RWPE2 (cell line): ENCODE measurements around the gene HIF1AN.

Source experiments
- ATAC-seq: fragments of 200-7000 bp; cut with Tn5 transposase; 3 replicates; pipeline ENCODE4 v1.9.1; 2021; ENCODE audit warnings: low read depth
- DNase-seq: peaks from one replicate; pipeline ENCODE4 v3.0.0-alpha.2; 2020; ENCODE audit warnings: low spot score
- H3K27ac ChIP-seq: fragments of 450-650 bp; 2 replicates; pipeline ENCODE4 v1.5.1; 2017; ENCODE audit warnings: mild to moderate bottlenecking; ENCODE audit not compliant: poor library complexity, severe bottlenecking
- H3K27me3 ChIP-seq: fragments of 250-450 bp; sonication (Bioruptor Pico); 2 replicates; pipeline ENCODE4 v1.5.1; 2021; ENCODE audit warnings: mild to moderate bottlenecking, moderate library complexity; ENCODE audit not compliant: insufficient read depth, poor library complexity, severe bottlenecking
- H3K36me3 ChIP-seq: fragments of 250-450 bp; sonication (Bioruptor Pico); 2 replicates; pipeline ENCODE4 v1.5.1; 2020; ENCODE audit warnings: low read depth, mild to moderate bottlenecking, moderate library complexity
- H3K4me1 ChIP-seq: fragments of 250-450 bp; sonication (Bioruptor Pico); 2 replicates; pipeline ENCODE4 v1.5.1; 2021; ENCODE audit warnings: mild to moderate bottlenecking, moderate library complexity; ENCODE audit not compliant: insufficient read depth, poor library complexity, severe bottlenecking
- H3K4me3 ChIP-seq: fragments of 250-450 bp; sonication (Bioruptor Pico); 2 replicates; pipeline ENCODE4 v1.5.1; 2021; ENCODE audit warnings: mild to moderate bottlenecking, moderate library complexity; ENCODE audit not compliant: severe bottlenecking
- H3K9me3 ChIP-seq: fragments of 250-450 bp; sonication (Bioruptor Pico); 2 replicates; pipeline ENCODE4 v1.5.1; 2021; ENCODE audit warnings: mild to moderate bottlenecking, moderate library complexity; ENCODE audit not compliant: severe bottlenecking
- CTCF ChIP-seq: fragments of 450-650 bp; IDR thresholded peaks from one replicate; pipeline ENCODE4 v1.5.1; 2017; ENCODE audit warnings: mild to moderate bottlenecking, moderate library complexity; ENCODE audit not compliant: poor library complexity, severe bottlenecking

HIF1AN gene

GRCh38 chr10:100529475-100530298 is 6.1 kb upstream of the HIF1AN start, which contains the start of gene NDUFB8:
NDUFB8 (minus strand) TSS chr10:100529871; CDS start chr10:100529851, 20 bp downstream.
- peak within 1 kb of the TSS; percentile 35 for H3K27ac ChIP-seq
- no peaks in the 10 kb centered on the region for H3K9me3 ChIP-seq
- peak; percentile 81 for ATAC-seq
- TF ChIP-seq CTCF = no peak
- H3K36me3 ChIP-seq = peaks cover 36% of the 10 kb centered on the region
- H3K27me3 ChIP-seq = no peaks in the 10 kb centered on the region
- DNase-seq = peak; percentile 79
- peak within 1 kb of the TSS; percentile 66 for H3K4me3 ChIP-seq
- peaks cover 10% of the 10 kb centered on the region for H3K4me1 ChIP-seq

- DNase-seq (no peak), ATAC-seq (no peak)
- H3K4me3 ChIP-seq = no peak overlapping the region
- no peak for TF ChIP-seq CTCF
- peaks cover 21% of the 10 kb centered on the region for H3K4me1 ChIP-seq
- H3K9me3 ChIP-seq = no peaks in the 10 kb centered on the region
- H3K36me3 ChIP-seq = peaks cover 21% of the 10 kb centered on the region
- H3K27me3 ChIP-seq = no peaks in the 10 kb centered on the region
- no peak overlapping the region for H3K27ac ChIP-seq
These were observed 4.0 kb upstream of the HIF1AN start for GRCh38 chr10:100531761-100532160.

- Histone ChIP-seq H3K4me3 (no peak overlapping the region), H3K36me3 (peaks cover 23% of the 10 kb centered on the region), H3K9me3 (no peaks in the 10 kb centered on the region), H3K4me1 (peaks cover 16% of the 10 kb centered on the region), H3K27me3 (no peaks in the 10 kb centered on the region), H3K27ac (no peak overlapping the region)
- DNase-seq = no peak
- TF ChIP-seq CTCF = no peak
- no peak for ATAC-seq
These were observed 1.0 kb upstream of the HIF1AN start for GRCh38 chr10:100534726-100535125.

GRCh38 chr10:100535338-100535714 is 417 bp upstream of the HIF1AN start:
- Histone ChIP-seq H3K36me3 (peaks cover 29% of the 10 kb centered on the region), H3K4me1 (peaks cover 14% of the 10 kb centered on the region), H3K9me3 (no peaks in the 10 kb centered on the region), H3K27ac (peak overlapping the region; percentile 32), H3K4me3 (peak overlapping the region; percentile 81), H3K27me3 (no peaks in the 10 kb centered on the region)
- peak; percentile 33; the same call in 2 of the 3 replicates for ATAC-seq
- TF ChIP-seq CTCF = no peak
- no peak for DNase-seq

GRCh38 chr10:100537475-100537874 is 1.7 kb downstream of the HIF1AN start:
- Histone ChIP-seq H3K27me3 (no peaks in the 10 kb centered on the region), H3K4me3 (no peak overlapping the region), H3K9me3 (no peaks in the 10 kb centered on the region), H3K4me1 (peaks cover 11% of the 10 kb centered on the region), H3K27ac (no peak overlapping the region), H3K36me3 (peaks cover 51% of the 10 kb centered on the region)
- DNase-seq = no peak
- no peak for TF ChIP-seq CTCF
- no peak for ATAC-seq
